Adrenal gland (tissue), 12 donors: Measurements from ENCODE around the gene CA10. TPM values are rescaled to one million over a fixed set of nuclear protein-coding genes. Genes with fewer than 3 reads are reported as not detected.

ENCODE experiments used
- DNase-seq, 7 donors: peaks; one replicate each; pipeline ENCODE4 v3.0.0-alpha.2; 2019 to 2020
- H3K27ac ChIP-seq, 5 donors: fragments of 200-600 bp; sonication (generic) in 4 of 5; 1 replicate in 3 of 5; 2 replicates in 2 of 5; pipeline versions ENCODE4 v1.5.1 to v1.8.0; 2016 to 2020; ENCODE audit warnings: mild to moderate bottlenecking in 1 of 5
- H3K27me3 ChIP-seq: fragments of 200-600 bp; 2 replicates; pipeline ENCODE4 v1.8.0; 2021
- H3K36me3 ChIP-seq, 2 donors: fragments of 200-600 bp; replicated peaks in 1 of 2; 1 replicate in 1 of 2; 2 replicates in 1 of 2; pipeline versions ENCODE4 v1.5.1 to v1.8.0; 2018 to 2022
- H3K4me1 ChIP-seq, 2 donors: fragments of 200-600 bp; replicated peaks in 1 of 2; 1 replicate in 1 of 2; 2 replicates in 1 of 2; pipeline versions ENCODE4 v1.5.1 to v1.8.0; 2018 to 2021
- H3K4me3 ChIP-seq, 4 donors: fragments of 200-600 bp; sonication (generic) in 3 of 4; one replicate each; pipeline ENCODE4 v1.5.1; 2016 to 2018
- H3K9me3 ChIP-seq, 3 donors: fragments of 200-600 bp; sonication (generic) in 1 of 3; replicated peaks in 1 of 3; 1 replicate in 2 of 3; 2 replicates in 1 of 3; pipeline versions ENCODE4 v1.5.1 to v1.8.0; 2016 to 2021
- POLR2A ChIP-seq, 2 donors: fragments of 450-650 bp; IDR thresholded peaks; one replicate each; pipeline ENCODE4 v1.6.1; 2017; ENCODE audit warnings: antibody characterized with exemption in 2 of 2, mild to moderate bottlenecking in 2 of 2, moderate library complexity in 1 of 2
- whole genome bisulfite sequencing, 4 donors: extraction: QIAGEN DNeasy Blood & Tissue Kit in 2 of 4; methylation state at CpG; one replicate each; pipeline versions ENCODE4 v1.1.5 to v1.1.7; 2013 to 2017; 5-methylcytosine and 5-hydroxymethylcytosine counted together
- intact Hi-C, 2 donors: fragments of 100-400 bp; cut with DNase I; formaldehyde crosslinking; loops; one replicate each; pipeline versions ENCODE4 v1.14.1 to v1.15.0; 2022 to 2023
- polyA plus RNA-seq, 3 donors: library from polyadenylated mRNA; stranded (reverse); fragments of 200-250 nt in 2 of 3; fragments of 350-450 nt in 1 of 3; fragmentation: Illumina TruSeq in 1 of 3; extraction: RNeasy Lipid Tissue Mini Kit (QIAGEN cat#74804) in 1 of 3; gene quantifications; one replicate each; pipeline ENCODE4 v1.2.3, GENCODE V29; 2013 to 2014
- total RNA-seq, 9 donors: library from RNA; depleted of rRNA in 4 of 9; stranded (reverse); fragments of >200 nt in 4 of 9; fragments of 120-200 nt in 1 of 9; fragmentation: NEBNext Ultra II Directional in 1 of 9; extraction: Animal tissue kit (Norgen Biotek cat#: 25700) in 1 of 9; gene quantifications; one replicate each; pipeline versions ENCODE4 v1.1.0 to v1.2.4, GENCODE V29; 2013 to 2023
- TF ChIP-seq, protein P1 (sequence below), 6 experiments: fragments of 450-650 bp in 4 of 6; fragments of 200-600 bp in 2 of 6; sonication (generic) in 1 of 6; IDR thresholded peaks; 1 replicate in 5 of 6; 2 replicates in 1 of 6; pipeline versions ENCODE4 v1.5.1 to v1.8.0; 2016 to 2021; ENCODE audit warnings: antibody characterized with exemption in 6 of 6, mild to moderate bottlenecking in 2 of 6, moderate library complexity in 1 of 6
- donor health status: healthy with polysubstance abuse.
- donor health status: Bipolar disorder and iron deficiency.
- donor health status: DM: yes; HTN: yes; CAD: no.
- donor health status: DM: no; HTN: no; CAD: no.
- donor health status: DM: no; HTN: no; CAD: no.
- donor health status: DM: yes; HTN: yes; CAD: no.

The CA10 gene
- total and polyA plus RNA-seq, 12 donors, result 0.27 to 3.1 (median 2.5) TPM; not detected in 5

DNA sequence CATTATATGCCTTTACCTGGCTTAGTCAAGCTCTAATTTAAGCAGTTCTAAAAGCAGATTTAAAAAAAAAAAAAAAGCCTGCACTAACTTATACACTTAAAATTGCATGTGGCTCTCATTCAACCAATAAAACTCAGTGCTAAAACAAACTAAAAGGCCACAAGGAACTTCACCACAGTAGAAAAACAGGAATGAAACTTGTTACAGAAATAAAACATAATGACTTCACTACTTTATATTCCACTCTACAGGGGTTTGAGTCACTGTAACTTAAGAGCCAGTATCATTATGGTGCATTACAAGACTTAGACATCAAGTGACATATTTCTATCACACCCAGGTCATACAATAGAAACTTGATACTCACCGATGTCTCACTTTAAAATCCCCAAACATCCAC, 11.1 kb downstream of the CA10 start:
- DNase-seq, result no peak
- H3K4me3 ChIP-seq, result no peak overlapping the region
- intact Hi-C loops, result no loop called here
- 78 to 88% (median 82%) methylated on average over 1 of the region's 1 CpG for WGBS, 4 donors
- H3K4me1 ChIP-seq, result no peaks in the 10 kb centered on the region
- H3K36me3 ChIP-seq, result no peaks in the 10 kb centered on the region
- H3K27me3 ChIP-seq, result no peaks in the 10 kb centered on the region
- H3K27ac ChIP-seq, result no peak overlapping the region
- TF ChIP-seq POLR2A (IDR thresholded peaks at IDR 0.05), result no peak
- TF ChIP-seq, protein P1, sequence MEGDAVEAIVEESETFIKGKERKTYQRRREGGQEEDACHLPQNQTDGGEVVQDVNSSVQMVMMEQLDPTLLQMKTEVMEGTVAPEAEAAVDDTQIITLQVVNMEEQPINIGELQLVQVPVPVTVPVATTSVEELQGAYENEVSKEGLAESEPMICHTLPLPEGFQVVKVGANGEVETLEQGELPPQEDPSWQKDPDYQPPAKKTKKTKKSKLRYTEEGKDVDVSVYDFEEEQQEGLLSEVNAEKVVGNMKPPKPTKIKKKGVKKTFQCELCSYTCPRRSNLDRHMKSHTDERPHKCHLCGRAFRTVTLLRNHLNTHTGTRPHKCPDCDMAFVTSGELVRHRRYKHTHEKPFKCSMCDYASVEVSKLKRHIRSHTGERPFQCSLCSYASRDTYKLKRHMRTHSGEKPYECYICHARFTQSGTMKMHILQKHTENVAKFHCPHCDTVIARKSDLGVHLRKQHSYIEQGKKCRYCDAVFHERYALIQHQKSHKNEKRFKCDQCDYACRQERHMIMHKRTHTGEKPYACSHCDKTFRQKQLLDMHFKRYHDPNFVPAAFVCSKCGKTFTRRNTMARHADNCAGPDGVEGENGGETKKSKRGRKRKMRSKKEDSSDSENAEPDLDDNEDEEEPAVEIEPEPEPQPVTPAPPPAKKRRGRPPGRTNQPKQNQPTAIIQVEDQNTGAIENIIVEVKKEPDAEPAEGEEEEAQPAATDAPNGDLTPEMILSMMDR (IDR thresholded peaks at IDR 0.05), result no peak
- no peaks in the 10 kb centered on the region for H3K9me3 ChIP-seq

DNA sequence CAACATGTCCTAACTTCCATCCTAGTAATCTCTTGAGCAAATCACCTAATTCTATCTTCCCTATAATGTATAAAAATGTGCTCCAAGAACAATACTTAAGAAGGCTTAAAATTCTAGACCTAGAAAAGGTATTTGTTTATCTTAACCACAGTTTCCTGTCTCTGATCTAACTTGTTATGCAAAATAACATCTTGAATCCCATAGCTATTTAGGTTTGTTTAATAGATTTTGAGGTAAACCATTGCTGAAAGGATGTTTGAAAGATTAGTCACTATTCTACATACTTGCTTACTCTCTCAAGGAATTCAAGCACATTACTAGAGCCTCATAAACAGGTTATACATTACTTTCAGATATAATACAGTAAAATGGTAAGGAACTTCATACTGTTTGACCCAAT, 13.0 kb downstream of the CA10 start:
- Histone ChIP-seq H3K9me3 (no peaks in the 10 kb centered on the region), H3K4me3 (no peak overlapping the region), H3K36me3 (no peaks in the 10 kb centered on the region), H3K27me3 (no peaks in the 10 kb centered on the region), H3K4me1 (no peaks in the 10 kb centered on the region), H3K27ac (no peak overlapping the region)
- DNase-seq, result no peak
- no peak for TF ChIP-seq POLR2A (IDR thresholded peaks at IDR 0.05)
- TF ChIP-seq, protein P1 (IDR thresholded peaks at IDR 0.05), result no peak
- intact Hi-C loops, result no loop called here

- no peaks in the 10 kb centered on the region for H3K4me1 ChIP-seq
- H3K27ac ChIP-seq, result no peak overlapping the region
- 9 to 27% (median 15%) methylated on average over 1 of the region's 1 CpG for WGBS, 4 donors
- no peak for TF ChIP-seq POLR2A (IDR thresholded peaks at IDR 0.05)
- intact Hi-C loops, result no loop called here
- H3K4me3 ChIP-seq, result no peak overlapping the region
- no peaks in the 10 kb centered on the region for H3K27me3 ChIP-seq
- H3K9me3 ChIP-seq, result no peaks in the 10 kb centered on the region
- DNase-seq, result no peak
- H3K36me3 ChIP-seq, result no peaks in the 10 kb centered on the region
Observed at GRCh38 chr17:52143542-52143941, 15.0 kb downstream of the CA10 start.

DNA sequence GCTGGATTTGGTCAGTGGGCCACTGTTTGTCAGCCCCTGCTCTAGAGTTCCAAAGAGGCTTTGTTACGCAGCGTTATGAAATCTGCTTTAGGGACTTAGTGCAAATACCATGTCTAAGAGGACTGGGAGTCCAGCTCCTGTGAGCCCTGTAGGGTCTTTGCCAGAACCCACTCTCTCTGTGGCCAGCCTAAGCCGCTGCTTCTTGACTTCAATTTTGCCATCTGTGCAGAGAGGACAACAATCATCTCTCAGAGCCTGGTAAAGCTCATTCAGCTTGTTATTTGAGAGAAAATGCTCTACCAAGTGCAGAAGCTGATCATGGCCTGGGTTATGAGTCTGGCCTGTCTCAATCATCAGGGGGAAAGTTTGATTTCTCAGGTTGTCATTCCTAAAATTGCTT, 17.9 kb downstream of the CA10 start:
- intact Hi-C loops, result no loop called here
- Histone ChIP-seq H3K4me3 (no peak overlapping the region), H3K27me3 (no peaks in the 10 kb centered on the region), H3K36me3 (no peaks in the 10 kb centered on the region), H3K27ac (no peak overlapping the region), H3K9me3 (no peaks in the 10 kb centered on the region), H3K4me1 (no peaks in the 10 kb centered on the region)
- WGBS, 4 donors, result 69 to 87% (median 81%) methylated on average over 3 of the region's 3 CpGs
- no peak for DNase-seq
- TF ChIP-seq POLR2A (IDR thresholded peaks at IDR 0.05), result no peak
- TF ChIP-seq, protein P1 (IDR thresholded peaks at IDR 0.05), result no peak

GRCh38 chr17:52138752-52139151, 19.8 kb downstream of the CA10 start:
- H3K27ac ChIP-seq, result no peak overlapping the region
- DNase-seq, result no peak
- WGBS, 4 donors, result 84 to 92% (median 87%) methylated on average over 4 of the region's 4 CpGs
- H3K36me3 ChIP-seq, result no peaks in the 10 kb centered on the region
- H3K4me3 ChIP-seq, result no peak overlapping the region
- no peaks in the 10 kb centered on the region for H3K4me1 ChIP-seq
- H3K27me3 ChIP-seq, result no peaks in the 10 kb centered on the region
- H3K9me3 ChIP-seq, result no peaks in the 10 kb centered on the region
- no peak for TF ChIP-seq POLR2A (IDR thresholded peaks at IDR 0.05)
- TF ChIP-seq, protein P1 (IDR thresholded peaks at IDR 0.05), result no peak
- intact Hi-C loops, result no loop called here
